HepG2 (cell line): ENCODE data around the gene CCDC157. TPM values are rescaled to one million over a fixed set of nuclear protein-coding genes. Genes with fewer than 3 reads are reported as not detected.
A peak's percentile ranks its signal among the peaks of the same experiment; 100 is the strongest.

Experiments
- ATAC-seq: fragments of 200-7000 bp; cut with Tn5 transposase; 3 replicates; pipeline ENCODE4 v1.9.1; 2020; ENCODE audit warnings: mild to moderate bottlenecking, moderate library complexity
- BruUV-seq: library from RNA; stranded (reverse); fragments of 400-500 nt; replicated peaks from 2 replicates; lab custom pipeline; 2021; lab: Mats Ljungman, UMichigan
- CTCF ChIA-PET: fragments of 300-600 bp; formaldehyde crosslinking; extraction: SDS; loops from one replicate; lab custom pipeline; 2021; ENCODE audit warnings: low total read pairs, inconsistent platforms, low intra/inter-chr PET ratio; lab: Yijun Ruan, JAX
- POLR2A ChIA-PET: fragments of 350-600 bp; sonication (Branson Sonifier 250); formaldehyde crosslinking; loops from one replicate; lab custom pipeline; 2020; ENCODE audit warnings: antibody characterized with exemption, inconsistent platforms; lab: Yijun Ruan, JAX
- DNase-seq: peaks from one replicate; pipeline ENCODE4 v3.0.0-alpha.2; 2015; ENCODE audit warnings: low spot score
- FAIRE-seq: peaks from 3 replicates; lab custom pipeline; 2011; peaks lifted over from hg19 to GRCh38; lab: Jason Lieb, UNC
- H2AFZ ChIP-seq: one replicate; pipeline ENCODE4 v1.6.1; 2011; ENCODE audit warnings: low read length, inconsistent platforms
- H3K27ac ChIP-seq: fragments of 300-600 bp; 3 replicates; pipeline ENCODE4 v1.8.0; 2011; ENCODE audit warnings: mixed run types, mild to moderate bottlenecking, mixed read lengths, low read length, inconsistent platforms; ENCODE audit not compliant: insufficient read depth; ENCODE audit errors: extremely low read length
- H3K27me3 ChIP-seq, 2 experiments: fragments of 200-600 bp in 1 of 2; 2 replicates in 1 of 2; 3 replicates in 1 of 2; pipeline versions ENCODE4 v1.6.0 to v1.8.0; 2011; ENCODE audit warnings: low read length in 2 of 2, mild to moderate bottlenecking in 2 of 2, moderate library complexity in 2 of 2, inconsistent platforms in 1 of 2; ENCODE audit not compliant: insufficient read depth in 2 of 2, control insufficient read depth in 1 of 2
- H3K36me3 ChIP-seq, 2 experiments: fragments of 200-600 bp in 1 of 2; replicated peaks in 1 of 2; 2 replicates in 1 of 2; 3 replicates in 1 of 2; pipeline versions ENCODE4 v1.5.1 to v1.8.0; 2011; ENCODE audit warnings: low read length in 2 of 2, inconsistent platforms in 1 of 2; ENCODE audit not compliant: insufficient read depth in 2 of 2, control insufficient read depth in 1 of 2
- H3K4me1 ChIP-seq: 2 replicates; pipeline ENCODE4 v1.5.1; 2012; ENCODE audit warnings: low read length, inconsistent platforms; ENCODE audit not compliant: insufficient read depth
- H3K4me2 ChIP-seq: 2 replicates; pipeline ENCODE4 v1.6.0; 2011; ENCODE audit warnings: low read depth, low read length, inconsistent platforms
- H3K4me3 ChIP-seq, 3 experiments: fragments of 200-600 bp in 1 of 3; sonication (generic), shearing (Covaris generic) in 1 of 3; replicated peaks in 1 of 3; 2 replicates each; pipeline ENCODE4 v1.5.1; 2011 to 2016; ENCODE audit warnings: low read length in 3 of 3, inconsistent platforms in 2 of 3, low read depth in 2 of 3, mild to moderate bottlenecking in 2 of 3, control low read depth in 1 of 3, mixed read lengths in 1 of 3; ENCODE audit not compliant: insufficient read depth in 1 of 3
- H3K79me2 ChIP-seq: one replicate; pipeline ENCODE4 v1.6.1; 2011; ENCODE audit warnings: low read length, inconsistent platforms; ENCODE audit not compliant: insufficient read depth
- H3K9ac ChIP-seq: 2 replicates; pipeline ENCODE4 v1.6.0; 2011; ENCODE audit warnings: mild to moderate bottlenecking, low read depth, low read length, inconsistent platforms; ENCODE audit not compliant: insufficient read depth
- H3K9me3 ChIP-seq: 2 replicates; pipeline ENCODE4 v1.5.1; 2012; ENCODE audit warnings: mild to moderate bottlenecking, low read length
- H4K20me1 ChIP-seq: 2 replicates; pipeline ENCODE4 v1.6.0; 2011; ENCODE audit warnings: inconsistent platforms, mild to moderate bottlenecking, low read length, moderate library complexity; ENCODE audit not compliant: insufficient read depth
- AGO2 ChIP-seq: fragments of 200-400 bp; formaldehyde crosslinking; optimal IDR thresholded peaks from 2 replicates; pipeline ENCODE3; 2017; ENCODE audit warnings: mild to moderate bottlenecking, low read depth, low read length, moderate library complexity
- BHLHE40 ChIP-seq: IDR thresholded peaks from 2 replicates; pipeline ENCODE4 v1.6.1; 2011; ENCODE audit warnings: low read length, improper control_type of control experiment
- ELF3 ChIP-seq: IDR thresholded peaks from 2 replicates; pipeline ENCODE4 v1.6.1; 2016; ENCODE audit warnings: missing genetic modification reagents, missing compliant biosample characterization
- IKZF1 ChIP-seq: fragments of 450-650 bp; IDR thresholded peaks from 2 replicates; pipeline ENCODE4 v1.7.1; 2016
- KDM5A ChIP-seq: fragments of 200-600 bp; sonication (generic); IDR thresholded peaks from 2 replicates; pipeline ENCODE4 v1.7.0; 2018; ENCODE audit warnings: antibody characterized with exemption, mild to moderate bottlenecking, low read length, borderline replicate concordance
- NFYB ChIP-seq: sonication (generic); formaldehyde crosslinking; IDR thresholded peaks from 2 replicates; pipeline ENCODE4 v1.4.0; 2020; ENCODE audit warnings: missing genetic modification reagents
- NR2F6 ChIP-seq, 2 experiments: IDR thresholded peaks; 2 replicates each; pipeline ENCODE4 v1.6.1; 2016; ENCODE audit warnings: antibody characterized with exemption in 1 of 2, mild to moderate bottlenecking in 1 of 2
- NRL ChIP-seq: sonication (generic); formaldehyde crosslinking; IDR thresholded peaks from 2 replicates; pipeline ENCODE4 v1.5.0; 2020; ENCODE audit warnings: missing genetic modification reagents, mild to moderate bottlenecking, moderate library complexity, borderline replicate concordance
- SRY ChIP-seq: sonication (generic); formaldehyde crosslinking; IDR thresholded peaks from 2 replicates; pipeline ENCODE4 v1.8.0; 2022; ENCODE audit warnings: mild to moderate bottlenecking, missing genetic modification reagents
- XRCC5 ChIP-seq: fragments of 200-400 bp; formaldehyde crosslinking; optimal IDR thresholded peaks from 2 replicates; pipeline ENCODE3; 2017; ENCODE audit warnings: mild to moderate bottlenecking, low read length
- ZNF570 ChIP-seq: sonication (generic); formaldehyde crosslinking; IDR thresholded peaks from 2 replicates; pipeline ENCODE4 v1.4.0; 2020; ENCODE audit warnings: mild to moderate bottlenecking, missing genetic modification reagents, borderline replicate concordance
- ZNF772 ChIP-seq: sonication (generic); formaldehyde crosslinking; IDR thresholded peaks from 2 replicates; pipeline ENCODE4 v1.5.0; 2020; ENCODE audit warnings: mild to moderate bottlenecking, missing genetic modification reagents
- whole genome bisulfite sequencing: methylation state at CpG from one replicate; pipeline ENCODE4 v1.1.6; 2017; ENCODE audit warnings: low lambda C conversion rate; 5-methylcytosine and 5-hydroxymethylcytosine counted together
- in situ Hi-C: cut with HindIII; loops from 2 replicates; pipeline ENCODE4 v1.10.0; 2017; ENCODE audit warnings: low pct_unique_long_range_greater_than_20kb; ENCODE audit not compliant: extremely low pct_ligation_motif_present
- intact Hi-C: fragments of 100-400 bp; cut with micrococcal nuclease; formaldehyde crosslinking; loops from one replicate; pipeline ENCODE4 v1.10.0; 2022; ENCODE audit not compliant: unreplicated experiment
- polyA plus RNA-seq, 8 experiments: library from polyadenylated mRNA; depleted of rRNA in 3 of 8; stranded (reverse) in 7 of 8; unstranded in 1 of 8; fragments of >200 nt; fragmentation: Illumina TruSeq in 4 of 8; extraction: Trizol in 4 of 8; gene quantifications; 2 replicates each; pipeline versions ENCODE4 v1.2.1 to v1.2.3, GENCODE V29; 2011 to 2016; ENCODE audit warnings: low read depth in 4 of 8, missing spikeins in 1 of 8, mixed read lengths in 1 of 8; ENCODE audit not compliant: insufficient read depth in 1 of 8
- total RNA-seq, 5 experiments: library from RNA; depleted of rRNA; stranded (reverse); fragments of >200 nt; fragmentation: Illumina TruSeq; extraction: Trizol; gene quantifications; 2 replicates each; pipeline ENCODE4 v1.2.3, GENCODE V29; 2016; ENCODE audit warnings: low read depth in 1 of 5
- TF ChIP-seq, protein P1 (sequence below): sonication (generic); formaldehyde crosslinking; IDR thresholded peaks from 2 replicates; pipeline ENCODE4 v1.4.0; 2020; ENCODE audit warnings: missing genetic modification reagents
- TF ChIP-seq, protein P2 (sequence below): sonication (generic); formaldehyde crosslinking; IDR thresholded peaks from 2 replicates; pipeline ENCODE4 v1.9.0; 2022; ENCODE audit warnings: low read depth, missing genetic modification reagents
- TF ChIP-seq, protein P3 (sequence below): conservative IDR thresholded peaks from 2 replicates; pipeline ENCODE4 v1.6.1; 2018; ENCODE audit warnings: missing genetic modification reagents

The CCDC157 gene
- total and polyA plus RNA-seq, 2 of the 13 experiments (the other 11 are each of a cell fraction or from before 2014, with no cell fraction given) = 1.4 to 1.6 TPM

DNA sequence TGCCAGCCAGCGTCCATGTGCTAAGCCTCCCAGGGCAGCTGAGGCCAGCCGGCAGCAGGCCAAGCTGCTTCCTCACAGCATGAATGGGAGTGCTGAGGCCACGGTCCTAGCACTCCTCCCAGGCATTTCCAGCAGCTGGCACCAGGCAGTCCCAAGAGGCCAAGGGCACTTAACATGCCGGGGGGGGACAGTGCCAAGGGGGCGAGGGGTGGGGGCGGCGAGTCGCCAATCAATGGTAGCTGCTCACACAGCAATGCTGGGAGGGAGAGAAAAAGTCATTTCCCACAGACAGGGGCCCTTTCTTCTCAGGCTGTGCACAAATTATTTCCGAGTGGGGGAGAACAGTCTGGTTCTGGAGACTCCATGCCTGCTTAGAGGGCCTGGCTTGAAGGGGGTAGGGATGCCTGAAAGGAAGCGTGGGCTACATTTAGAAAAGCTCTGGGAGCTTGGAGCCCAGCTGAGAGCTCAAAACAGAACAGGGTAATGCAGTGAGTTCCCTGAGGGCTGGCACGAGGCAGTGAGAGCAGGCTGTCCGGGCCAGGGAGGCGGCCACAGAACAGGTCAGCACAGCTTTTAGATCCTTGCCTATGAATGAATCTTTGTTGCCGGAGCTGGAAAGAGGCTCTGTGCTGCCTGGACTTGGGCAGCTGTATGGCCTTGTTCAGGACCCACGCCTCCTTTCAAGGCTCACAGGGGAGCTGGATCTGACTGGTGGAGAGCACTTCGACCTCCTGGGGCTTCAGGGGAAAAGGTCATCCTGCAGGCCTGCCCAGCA, 15.7 kb upstream of the CCDC157 start:
- Histone ChIP-seq H3K4me2 (no peak overlapping the region), H3K4me3 (no peak overlapping the region), H3K9ac (no peak overlapping the region), H3K36me3 (peaks cover 54 to 96% of the 10 kb centered on the region in 2 experiments), H4K20me1 (no peaks in the 10 kb centered on the region; the same call in 1 of the 2 replicates), H3K27me3 (no peaks in the 10 kb centered on the region), H3K27ac (peak overlapping the region; percentile 49), H3K79me2 (no peaks in the 10 kb centered on the region), H3K9me3 (no peaks in the 10 kb centered on the region), H3K4me1 (peaks cover 17% of the 10 kb centered on the region), H2AFZ (no peak overlapping the region)
- ATAC-seq = peak; percentile 49
- no peak for DNase-seq
- ChIA-PET CTCF (no interaction called here), POLR2A (interaction anchor here (1.3 kb wide), 1 partner anchor 14 kb away, joined by 3 read pairs; the partner anchor contains the start of gene TBC1D10A)
- no peak for FAIRE-seq
- no TSS peak for BruUV-seq
- TF ChIP-seq IKZF1 (no peak), NR2F6 (IDR thresholded peaks at IDR 0.05) (0 out of 2 replicates have a peak, but pooled peaks have one; percentile 11), NR2F6 (CRISPR knock-in tag; IDR thresholded peaks at IDR 0.05) (no peak), BHLHE40 (no peak), XRCC5 (peak; percentile 30), NFYB (no peak), ELF3 (CRISPR knock-in tag) (no peak), NRL (CRISPR knock-in tag) (no peak), AGO2 (peak; percentile 49), ZNF570 (CRISPR knock-in tag) (no peak), KDM5A (no peak), ZNF772 (no peak), SRY (no peak)
- TF ChIP-seq, protein P1, sequence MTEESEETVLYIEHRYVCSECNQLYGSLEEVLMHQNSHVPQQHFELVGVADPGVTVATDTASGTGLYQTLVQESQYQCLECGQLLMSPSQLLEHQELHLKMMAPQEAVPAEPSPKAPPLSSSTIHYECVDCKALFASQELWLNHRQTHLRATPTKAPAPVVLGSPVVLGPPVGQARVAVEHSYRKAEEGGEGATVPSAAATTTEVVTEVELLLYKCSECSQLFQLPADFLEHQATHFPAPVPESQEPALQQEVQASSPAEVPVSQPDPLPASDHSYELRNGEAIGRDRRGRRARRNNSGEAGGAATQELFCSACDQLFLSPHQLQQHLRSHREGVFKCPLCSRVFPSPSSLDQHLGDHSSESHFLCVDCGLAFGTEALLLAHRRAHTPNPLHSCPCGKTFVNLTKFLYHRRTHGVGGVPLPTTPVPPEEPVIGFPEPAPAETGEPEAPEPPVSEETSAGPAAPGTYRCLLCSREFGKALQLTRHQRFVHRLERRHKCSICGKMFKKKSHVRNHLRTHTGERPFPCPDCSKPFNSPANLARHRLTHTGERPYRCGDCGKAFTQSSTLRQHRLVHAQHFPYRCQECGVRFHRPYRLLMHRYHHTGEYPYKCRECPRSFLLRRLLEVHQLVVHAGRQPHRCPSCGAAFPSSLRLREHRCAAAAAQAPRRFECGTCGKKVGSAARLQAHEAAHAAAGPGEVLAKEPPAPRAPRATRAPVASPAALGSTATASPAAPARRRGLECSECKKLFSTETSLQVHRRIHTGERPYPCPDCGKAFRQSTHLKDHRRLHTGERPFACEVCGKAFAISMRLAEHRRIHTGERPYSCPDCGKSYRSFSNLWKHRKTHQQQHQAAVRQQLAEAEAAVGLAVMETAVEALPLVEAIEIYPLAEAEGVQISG (CRISPR knock-in tag) = no peak
- TF ChIP-seq, protein P2, sequence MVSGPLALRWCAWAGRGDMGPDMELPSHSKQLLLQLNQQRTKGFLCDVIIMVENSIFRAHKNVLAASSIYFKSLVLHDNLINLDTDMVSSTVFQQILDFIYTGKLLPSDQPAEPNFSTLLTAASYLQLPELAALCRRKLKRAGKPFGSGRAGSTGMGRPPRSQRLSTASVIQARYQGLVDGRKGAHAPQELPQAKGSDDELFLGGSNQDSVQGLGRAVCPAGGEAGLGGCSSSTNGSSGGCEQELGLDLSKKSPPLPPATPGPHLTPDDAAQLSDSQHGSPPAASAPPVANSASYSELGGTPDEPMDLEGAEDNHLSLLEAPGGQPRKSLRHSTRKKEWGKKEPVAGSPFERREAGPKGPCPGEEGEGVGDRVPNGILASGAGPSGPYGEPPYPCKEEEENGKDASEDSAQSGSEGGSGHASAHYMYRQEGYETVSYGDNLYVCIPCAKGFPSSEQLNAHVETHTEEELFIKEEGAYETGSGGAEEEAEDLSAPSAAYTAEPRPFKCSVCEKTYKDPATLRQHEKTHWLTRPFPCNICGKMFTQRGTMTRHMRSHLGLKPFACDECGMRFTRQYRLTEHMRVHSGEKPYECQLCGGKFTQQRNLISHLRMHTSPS (CRISPR knock-in tag) = no peak
- TF ChIP-seq, protein P3, sequence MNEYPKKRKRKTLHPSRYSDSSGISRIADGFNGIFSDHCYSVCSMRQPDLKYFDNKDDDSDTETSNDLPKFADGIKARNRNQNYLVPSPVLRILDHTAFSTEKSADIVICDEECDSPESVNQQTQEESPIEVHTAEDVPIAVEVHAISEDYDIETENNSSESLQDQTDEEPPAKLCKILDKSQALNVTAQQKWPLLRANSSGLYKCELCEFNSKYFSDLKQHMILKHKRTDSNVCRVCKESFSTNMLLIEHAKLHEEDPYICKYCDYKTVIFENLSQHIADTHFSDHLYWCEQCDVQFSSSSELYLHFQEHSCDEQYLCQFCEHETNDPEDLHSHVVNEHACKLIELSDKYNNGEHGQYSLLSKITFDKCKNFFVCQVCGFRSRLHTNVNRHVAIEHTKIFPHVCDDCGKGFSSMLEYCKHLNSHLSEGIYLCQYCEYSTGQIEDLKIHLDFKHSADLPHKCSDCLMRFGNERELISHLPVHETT (CRISPR knock-in tag) = no peak
- intact Hi-C loops = no loop called here
- 86% methylated on average over 12 of the region's 16 CpGs for WGBS
- in situ Hi-C loops = no loop called here
